HEK293 (cell line): Measurements from ENCODE around the gene TBC1D20.

Source experiments
- CTCF ChIP-seq: fragments of 450-650 bp; formaldehyde crosslinking; IDR thresholded peaks from 2 replicates; pipeline ENCODE4 v1.5.1; 2016; ENCODE audit warnings: missing biosample characterization, missing genetic modification characterization
- ZNF114 ChIP-seq: fragments of 450-650 bp; formaldehyde crosslinking; IDR thresholded peaks from 2 replicates; pipeline ENCODE4 v1.5.0; 2017; ENCODE audit warnings: missing biosample characterization, missing genetic modification characterization
- ZNF121 ChIP-seq: fragments of 450-650 bp; formaldehyde crosslinking; IDR thresholded peaks from 2 replicates; pipeline ENCODE4 v1.5.1; 2016; ENCODE audit warnings: missing biosample characterization, missing genetic modification characterization
- ZXDB ChIP-seq: fragments of 450-650 bp; formaldehyde crosslinking; IDR thresholded peaks from 2 replicates; pipeline ENCODE4 v1.5.1; 2016; ENCODE audit warnings: missing biosample characterization, missing genetic modification characterization

- no peak for TF ChIP-seq ZNF114 (tag by site-specific recombination)
- no peak for TF ChIP-seq CTCF (tag by site-specific recombination)
- TF ChIP-seq ZNF121 (tag by site-specific recombination), result no peak
- no peak for TF ChIP-seq ZXDB
These were observed 21.7 kb upstream of the TBC1D20 start for GRCh38 chr20:483815-484644.
